ENCODE results near the gene CDHR5. TPM values are rescaled to one million over a fixed set of nuclear protein-coding genes. Genes with fewer than 3 reads are reported as not detected.

The CDHR5 gene
- total RNA-seq, 2 donors from 2014 or later, result 0.10 TPM; not detected in 1

DNA sequence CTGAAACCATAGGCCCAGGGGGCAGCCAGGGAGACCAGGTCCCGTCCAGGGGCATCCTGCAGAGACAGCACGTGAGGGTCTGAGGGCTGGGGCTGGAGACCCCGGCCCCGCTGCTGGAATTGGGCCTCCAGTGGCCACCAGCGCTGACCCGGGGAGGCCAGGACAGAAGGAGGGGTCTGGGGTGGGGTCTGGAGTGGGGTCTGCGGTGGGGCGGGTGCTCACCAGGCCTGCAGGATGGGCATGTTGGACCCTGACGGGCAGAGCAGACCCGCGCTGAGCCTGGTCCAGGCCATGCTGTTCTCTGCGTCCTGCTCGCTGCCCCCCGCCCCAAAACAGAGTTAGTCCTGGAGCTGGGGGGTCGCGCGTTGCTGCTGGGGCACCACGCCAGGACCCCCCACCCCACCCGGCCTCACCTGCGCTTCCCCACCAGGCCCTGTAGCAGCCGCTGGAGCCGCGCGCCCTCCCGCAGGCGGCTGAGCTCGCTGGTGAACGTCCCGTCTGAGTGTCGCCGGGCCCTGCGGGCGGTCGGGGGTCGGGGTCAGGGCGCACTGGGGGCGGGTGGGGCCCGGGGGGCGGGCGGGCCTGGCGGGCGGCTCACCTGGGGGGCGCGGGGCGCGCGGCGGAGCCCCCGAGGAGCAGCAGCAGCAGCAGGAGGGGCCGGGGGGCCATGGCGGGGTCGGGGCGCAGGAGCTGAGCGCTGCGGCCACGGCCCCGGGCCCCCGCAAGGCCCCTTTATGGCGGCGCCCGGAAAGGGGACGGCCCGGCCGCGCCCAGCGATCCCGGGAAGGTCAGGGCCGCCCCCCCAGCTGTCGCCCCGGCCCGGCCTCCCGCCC, 1.9 kb upstream of the CDHR5 start, which contains the start of gene SCT:
TSS of gene SCT (minus strand) at position 707 of the 833 bp plus-strand sequence. CDS start at position 669, 38 bp downstream.
- intact Hi-C loops (cut with DNase I), result no loop called here
- DNase-seq (ENCODE audit: low spot score), result no peak

GRCh38 chr11:625636-626268, 997 bp upstream of the CDHR5 start:
- DNase-seq (ENCODE audit: low spot score), result no peak
- intact Hi-C loops (cut with DNase I), result no loop called here

DNA sequence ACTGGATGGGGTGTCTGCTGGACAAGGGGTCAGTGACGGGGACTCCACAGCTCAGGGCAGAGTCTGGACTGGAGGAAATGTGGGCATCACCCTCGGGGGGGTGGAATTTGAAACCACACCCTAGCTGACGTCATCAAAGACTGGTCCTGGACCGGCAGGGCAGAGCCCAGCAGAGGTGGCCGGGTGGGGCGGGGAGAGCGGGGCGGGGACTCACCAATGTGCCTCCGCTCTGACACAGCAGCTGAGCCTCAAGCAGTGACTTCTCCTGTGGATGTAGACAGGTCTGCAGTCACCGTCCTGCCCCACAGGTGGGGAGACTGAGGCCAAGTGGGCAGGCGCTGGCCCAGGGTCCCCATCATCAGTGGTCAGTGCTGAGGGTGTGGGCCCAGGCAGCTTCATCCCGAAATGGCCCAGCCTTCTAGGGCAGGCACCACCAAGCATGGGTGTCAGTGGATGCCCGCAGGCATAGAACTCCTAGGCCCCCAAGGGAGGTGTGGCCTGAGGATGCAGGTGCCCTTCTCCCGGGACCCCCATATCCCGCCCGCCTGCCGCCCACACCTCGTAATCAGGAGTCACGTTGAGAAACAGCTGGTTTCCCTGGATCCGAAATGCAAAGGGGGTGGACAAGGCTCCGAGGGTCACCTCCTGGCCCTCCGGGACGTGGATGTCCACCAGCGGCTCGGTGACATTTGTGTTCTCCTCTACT, 603 bp downstream of the CDHR5 start:
- intact Hi-C loops (cut with DNase I), result no loop called here
- DNase-seq (ENCODE audit: low spot score), result no peak

- no peak for DNase-seq (ENCODE audit: low spot score)
Observed at GRCh38 chr11:623349-623869, 1.3 kb downstream of the CDHR5 start.

DNA sequence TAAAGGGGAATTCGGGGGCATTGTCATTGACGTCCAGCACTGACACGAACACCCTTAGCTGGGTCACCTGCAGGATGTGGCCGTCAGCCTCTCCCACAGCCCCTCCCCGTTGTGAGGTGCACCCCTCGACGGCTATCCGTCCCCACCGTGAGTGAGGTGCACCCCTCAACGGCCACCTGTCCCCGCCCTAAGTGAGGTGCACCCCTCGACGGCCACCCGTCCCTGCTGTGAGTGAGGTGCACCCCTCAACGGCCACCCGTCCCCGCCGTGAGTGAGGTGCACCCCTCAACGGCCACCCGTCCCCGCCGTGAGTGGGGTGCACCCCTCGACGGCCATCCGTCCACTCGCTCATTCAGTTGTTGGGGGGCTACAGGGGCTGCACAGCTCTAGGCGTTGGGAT, 2.9 kb downstream of the CDHR5 start:
- intact Hi-C loops (cut with DNase I), result no loop called here
- DNase-seq (ENCODE audit: low spot score), result no peak

More at GRCh38 chr11:623349-623869, 1.3 kb downstream of the CDHR5 start:
- intact Hi-C loops (cut with DNase I), result no loop called here

DNA sequence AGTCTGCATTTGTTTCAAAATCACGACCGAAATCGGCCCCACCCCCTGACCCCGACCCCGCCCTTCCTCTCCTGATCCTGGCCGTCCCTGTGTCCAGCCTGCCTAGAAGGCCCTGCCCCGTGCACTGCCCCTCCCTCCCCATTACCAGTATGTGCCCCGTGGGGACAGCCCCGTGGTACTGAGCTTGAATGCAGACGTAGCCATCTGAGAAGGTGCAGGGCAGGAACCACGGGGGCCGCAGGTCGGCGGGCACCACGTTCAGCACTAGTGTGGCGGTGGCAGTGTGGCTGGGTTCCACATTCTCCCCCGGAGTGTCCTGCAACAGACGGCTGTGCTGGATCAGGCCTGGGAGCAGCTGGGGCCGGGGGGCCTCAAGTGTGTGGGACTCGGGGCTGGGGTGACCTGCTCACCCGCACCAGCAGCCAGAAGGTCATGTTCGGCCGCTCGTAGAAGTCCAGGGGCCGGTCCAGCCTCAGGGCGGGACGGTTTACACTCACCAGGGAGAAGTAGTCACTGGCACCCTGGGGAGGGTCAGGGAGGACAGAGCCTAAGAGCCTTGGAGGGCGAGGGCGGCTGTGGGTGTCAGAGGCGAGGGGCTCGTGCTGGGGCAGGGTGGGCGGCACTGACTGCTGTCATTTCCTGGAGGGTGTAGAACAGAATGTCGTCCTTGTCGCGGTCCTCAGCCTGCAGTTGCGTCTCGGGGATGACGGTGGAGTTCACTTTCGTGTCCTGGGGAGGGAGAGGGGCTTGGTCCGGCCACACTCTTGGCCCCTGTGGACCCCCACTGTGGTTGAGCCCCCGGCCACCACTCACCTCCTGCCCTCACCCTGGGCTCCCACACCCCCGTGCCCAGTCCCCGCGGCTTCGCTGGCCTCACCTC, 3.6 kb downstream of the CDHR5 start:
- intact Hi-C loops (cut with DNase I), result no loop called here
- no peak for DNase-seq (ENCODE audit: low spot score)

- no peak for DNase-seq (ENCODE audit: low spot score)
- intact Hi-C loops (cut with DNase I), result no loop called here
Observed at GRCh38 chr11:620201-620600, 4.6 kb downstream of the CDHR5 start.

DNA sequence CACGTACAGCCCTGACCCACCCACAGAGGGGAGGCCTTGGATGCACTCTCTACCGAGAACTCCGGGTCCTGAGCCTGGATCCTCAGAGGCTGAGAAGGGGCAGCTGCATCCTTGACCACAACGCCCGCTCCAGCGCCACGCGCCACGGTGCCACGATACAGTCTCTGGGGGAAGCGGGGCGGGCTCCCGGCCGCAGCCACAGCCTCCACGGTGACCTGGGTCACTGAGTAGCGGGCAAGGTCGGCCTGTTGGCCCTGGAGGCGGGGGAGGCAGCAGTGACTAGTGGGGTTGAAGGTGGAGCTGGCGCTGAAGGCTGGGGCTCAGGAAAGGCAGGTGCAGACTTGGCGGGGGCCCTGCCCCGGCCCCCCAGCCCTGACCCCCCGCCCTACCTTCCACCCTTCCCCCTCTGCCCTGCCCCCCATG, 5.1 kb downstream of the CDHR5 start:
- no peak for DNase-seq (ENCODE audit: low spot score)
- intact Hi-C loops (cut with DNase I), result no loop called here

GRCh38 chr11:618856-619627, 5.7 kb downstream of the CDHR5 start:
- intact Hi-C loops (cut with DNase I), result no loop called here
- no peak for DNase-seq (ENCODE audit: low spot score)

GRCh38 chr11:617912-618682, 6.7 kb downstream of the CDHR5 start:
- intact Hi-C loops (cut with DNase I), result no loop called here
- DNase-seq (ENCODE audit: low spot score), result no peak

- intact Hi-C loops (cut with DNase I), result no loop called here
- DNase-seq (ENCODE audit: low spot score), result no peak
Observed at GRCh38 chr11:617199-617911, 7.4 kb downstream of the CDHR5 start.

DNA sequence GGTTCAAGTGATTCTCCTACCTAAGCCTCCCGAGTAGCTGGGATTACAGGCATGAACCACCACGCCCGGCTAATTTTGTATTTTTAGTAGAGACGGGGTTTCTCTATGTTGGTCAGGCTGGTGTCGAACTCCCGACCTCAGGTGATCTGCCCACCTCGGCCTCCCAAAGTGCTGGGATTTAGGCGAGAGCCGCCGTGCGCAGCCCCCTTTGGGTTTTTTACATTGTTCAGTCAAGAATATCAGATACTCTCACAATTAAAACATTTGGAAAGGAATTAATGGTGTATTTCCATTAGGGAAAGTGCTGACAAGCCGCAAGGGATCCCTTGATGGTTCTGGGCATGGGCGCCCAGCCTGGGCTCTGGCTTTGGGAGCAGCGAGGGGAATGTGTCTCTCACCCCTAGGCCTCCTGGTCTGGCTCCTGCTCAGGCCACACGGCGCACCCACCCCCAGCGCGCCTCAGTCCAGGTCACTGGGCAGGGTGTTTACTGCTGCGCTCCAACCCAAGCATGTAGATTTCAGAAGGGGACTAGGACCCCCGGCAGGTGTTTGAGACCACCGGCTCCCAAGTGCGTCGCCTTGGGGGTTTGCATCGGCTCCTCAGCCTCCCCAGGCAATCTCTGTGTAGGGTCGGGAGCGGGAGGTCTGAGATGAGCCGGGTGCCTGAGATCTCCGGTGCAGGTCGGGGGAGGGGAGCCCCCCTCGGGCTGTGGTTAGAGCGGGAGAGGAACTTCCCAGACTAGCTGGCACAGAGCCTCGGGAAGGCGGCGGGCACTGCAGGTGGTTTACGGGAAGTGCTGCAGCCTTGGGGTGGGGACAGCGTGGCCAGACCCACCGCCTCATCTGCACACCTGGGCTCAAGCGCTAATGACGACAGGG, 8.2 kb downstream of the CDHR5 start:
- no peak for DNase-seq (ENCODE audit: low spot score)
- intact Hi-C loops (cut with DNase I), result no loop called here

GRCh38 chr11:615504-616319, 9.0 kb downstream of the CDHR5 start, which contains the start of gene IRF7:
Gene IRF7 (minus strand): TSS chr11:615950. CDS start chr11:615364, 586 bp downstream.
- intact Hi-C loops (cut with DNase I), result no loop called here

GRCh38 chr11:614623-615503, 9.9 kb downstream of the CDHR5 start:
- intact Hi-C loops (cut with DNase I), result no loop called here
- DNase-seq (ENCODE audit: low spot score), result no peak

More at GRCh38 chr11:615504-616319, 9.0 kb downstream of the CDHR5 start, which contains the start of gene IRF7:
- peak; percentile 99 for DNase-seq (ENCODE audit: low spot score)

All from posterior vena cava (tissue), 2 donors.